AG09309 (cell line): ENCODE results near the gene NUP93.
"Not testable (repeated sequence)": the region's sequence is repeated elsewhere in the genome, so short reads cannot be mapped to it uniquely, and the experiment has no call there.

ENCODE experiments used
- DNase-seq: peaks from one replicate; pipeline ENCODE4 v3.0.0-alpha.2; 2010; ENCODE audit warnings: low read depth
- H3K4me3 ChIP-seq: 2 replicates; pipeline ENCODE4 v1.5.1; 2011; ENCODE audit warnings: mild to moderate bottlenecking, low read depth, low read length, moderate library complexity; ENCODE audit not compliant: control insufficient read depth
- TF ChIP-seq, protein P1 (sequence below): IDR thresholded peaks from 2 replicates; pipeline ENCODE4 v1.5.1; 2011; ENCODE audit warnings: mild to moderate bottlenecking, low read depth, low read length, inconsistent platforms; ENCODE audit not compliant: insufficient read depth, control insufficient read depth; ENCODE audit errors: missing control alignments

The NUP93 gene

DNA sequence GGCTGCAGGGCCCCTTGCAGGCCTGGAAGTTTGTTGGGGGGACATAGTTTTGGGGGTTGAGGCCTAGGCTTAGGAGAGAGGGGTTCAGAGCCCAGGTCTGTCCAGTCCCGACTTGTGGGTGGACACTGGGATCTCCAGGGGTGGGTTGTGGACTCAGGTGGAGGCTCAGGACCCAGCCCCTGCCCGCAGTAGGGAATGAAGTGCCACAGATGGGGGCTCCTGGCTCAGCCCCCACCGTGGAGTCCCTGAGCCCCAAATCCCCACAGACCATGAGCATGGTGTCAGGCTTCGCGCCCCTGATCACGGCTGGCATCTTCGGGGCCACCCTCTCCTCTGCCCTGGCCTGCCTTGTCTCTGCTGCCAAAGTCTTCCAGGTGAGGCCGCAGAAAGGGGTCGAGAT is 149.3 kb downstream of the NUP93 start:
- DNase-seq: no peak
- TF ChIP-seq, protein P1, sequence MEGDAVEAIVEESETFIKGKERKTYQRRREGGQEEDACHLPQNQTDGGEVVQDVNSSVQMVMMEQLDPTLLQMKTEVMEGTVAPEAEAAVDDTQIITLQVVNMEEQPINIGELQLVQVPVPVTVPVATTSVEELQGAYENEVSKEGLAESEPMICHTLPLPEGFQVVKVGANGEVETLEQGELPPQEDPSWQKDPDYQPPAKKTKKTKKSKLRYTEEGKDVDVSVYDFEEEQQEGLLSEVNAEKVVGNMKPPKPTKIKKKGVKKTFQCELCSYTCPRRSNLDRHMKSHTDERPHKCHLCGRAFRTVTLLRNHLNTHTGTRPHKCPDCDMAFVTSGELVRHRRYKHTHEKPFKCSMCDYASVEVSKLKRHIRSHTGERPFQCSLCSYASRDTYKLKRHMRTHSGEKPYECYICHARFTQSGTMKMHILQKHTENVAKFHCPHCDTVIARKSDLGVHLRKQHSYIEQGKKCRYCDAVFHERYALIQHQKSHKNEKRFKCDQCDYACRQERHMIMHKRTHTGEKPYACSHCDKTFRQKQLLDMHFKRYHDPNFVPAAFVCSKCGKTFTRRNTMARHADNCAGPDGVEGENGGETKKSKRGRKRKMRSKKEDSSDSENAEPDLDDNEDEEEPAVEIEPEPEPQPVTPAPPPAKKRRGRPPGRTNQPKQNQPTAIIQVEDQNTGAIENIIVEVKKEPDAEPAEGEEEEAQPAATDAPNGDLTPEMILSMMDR: no peak
- no peak overlapping the region for H3K4me3 ChIP-seq

DNA sequence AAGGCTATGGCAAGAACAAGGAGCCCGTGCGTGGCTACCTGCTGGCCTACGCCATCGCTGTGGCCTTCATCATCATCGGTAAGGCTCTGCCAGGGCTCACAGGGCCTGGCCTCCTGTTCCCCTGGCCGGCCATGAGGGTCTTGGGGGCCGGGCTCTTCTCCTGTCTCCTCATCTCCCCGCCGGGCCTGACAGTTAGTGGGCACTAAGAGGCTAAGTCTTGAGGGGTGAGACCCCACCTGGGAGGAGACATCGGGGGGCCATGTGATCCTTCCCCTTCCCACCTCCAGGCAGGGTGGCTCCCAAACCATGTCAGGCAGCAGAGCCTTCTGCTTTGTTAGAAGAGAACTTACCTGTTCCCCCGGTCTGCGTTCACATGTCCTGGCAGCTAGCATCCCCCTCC is 150.2 kb downstream of the NUP93 start:
- no peak overlapping the region for H3K4me3 ChIP-seq
- DNase-seq: no peak
- TF ChIP-seq, protein P1: no peak

DNA sequence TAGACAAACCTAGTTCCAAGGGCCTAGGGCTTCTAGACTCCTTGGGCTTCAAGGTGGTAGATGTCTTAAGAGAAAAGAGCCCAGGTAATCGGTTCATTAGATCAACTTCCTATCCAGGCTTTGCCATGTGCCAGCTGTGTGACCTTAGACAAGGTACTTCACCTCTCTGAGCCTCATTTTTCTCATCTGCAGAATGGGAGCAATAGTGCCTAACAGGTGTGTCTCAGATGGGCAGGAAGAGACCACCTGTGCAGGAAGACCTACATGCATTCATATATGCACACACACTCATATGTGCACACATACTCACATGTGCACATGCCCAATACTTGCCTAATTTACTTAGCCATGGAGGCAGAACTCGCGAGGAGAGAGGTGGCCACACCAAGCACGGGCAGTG is 150.8 kb downstream of the NUP93 start:
- no peak for DNase-seq
- TF ChIP-seq, protein P1: no peak
- H3K4me3 ChIP-seq: no peak overlapping the region

DNA sequence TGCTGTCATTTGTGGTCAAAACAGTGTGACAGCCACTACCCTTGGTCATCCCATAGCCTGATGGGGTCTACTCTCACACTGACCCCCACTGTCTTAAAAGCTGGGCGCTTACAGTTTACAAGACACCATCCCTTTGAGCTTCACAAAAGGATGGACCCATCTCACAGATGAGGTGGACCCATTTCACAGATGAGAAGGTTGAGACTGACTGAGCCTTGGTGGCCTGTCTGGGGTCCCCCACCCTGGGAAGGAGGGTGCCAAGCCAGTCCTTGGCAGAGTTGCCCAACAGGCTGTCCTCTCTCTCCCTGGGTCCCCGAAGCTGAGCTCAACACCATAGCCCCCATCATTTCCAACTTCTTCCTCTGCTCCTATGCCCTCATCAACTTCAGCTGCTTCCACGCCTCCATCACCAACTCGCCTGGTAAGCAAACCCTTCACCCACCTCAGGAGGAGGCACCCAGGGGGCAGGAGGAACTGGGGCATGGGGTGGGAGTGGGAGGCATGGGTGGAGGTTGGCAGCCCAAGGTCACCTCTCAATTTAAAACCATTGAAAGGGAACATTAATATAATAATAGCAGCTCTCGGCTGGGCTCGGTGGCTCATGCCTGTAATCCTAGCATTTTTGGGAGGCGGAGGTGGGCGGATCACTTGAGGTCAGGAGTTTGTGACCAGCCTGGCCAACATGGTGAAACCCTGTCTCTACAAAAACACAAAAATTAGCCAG is 152.3 kb downstream of the NUP93 start:
- TF ChIP-seq, protein P1: no peak
- DNase-seq: no peak
- H3K4me3 ChIP-seq: no peak overlapping the region

DNA sequence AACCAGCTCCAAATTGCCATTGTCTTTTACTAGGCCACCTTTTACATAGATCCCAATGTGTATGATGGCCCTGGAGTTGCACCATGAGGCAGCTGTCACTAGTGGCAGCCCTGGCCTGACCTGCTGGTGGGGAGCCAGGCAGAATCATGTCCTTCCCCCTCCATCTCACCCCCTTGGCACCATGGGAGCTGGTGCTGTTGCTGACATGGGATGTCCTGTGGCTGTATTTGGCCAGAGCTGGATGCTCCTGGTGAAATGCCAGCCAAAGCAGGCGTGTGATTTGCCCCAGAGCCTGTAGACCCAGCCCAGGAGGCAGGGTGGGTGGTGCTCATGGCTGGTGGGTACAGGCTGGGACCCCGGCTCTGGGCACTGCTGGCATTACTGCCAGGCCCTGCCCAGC is 153.7 kb downstream of the NUP93 start:
- H3K4me3 ChIP-seq: no peak overlapping the region
- TF ChIP-seq, protein P1: no peak
- DNase-seq: no peak

DNA sequence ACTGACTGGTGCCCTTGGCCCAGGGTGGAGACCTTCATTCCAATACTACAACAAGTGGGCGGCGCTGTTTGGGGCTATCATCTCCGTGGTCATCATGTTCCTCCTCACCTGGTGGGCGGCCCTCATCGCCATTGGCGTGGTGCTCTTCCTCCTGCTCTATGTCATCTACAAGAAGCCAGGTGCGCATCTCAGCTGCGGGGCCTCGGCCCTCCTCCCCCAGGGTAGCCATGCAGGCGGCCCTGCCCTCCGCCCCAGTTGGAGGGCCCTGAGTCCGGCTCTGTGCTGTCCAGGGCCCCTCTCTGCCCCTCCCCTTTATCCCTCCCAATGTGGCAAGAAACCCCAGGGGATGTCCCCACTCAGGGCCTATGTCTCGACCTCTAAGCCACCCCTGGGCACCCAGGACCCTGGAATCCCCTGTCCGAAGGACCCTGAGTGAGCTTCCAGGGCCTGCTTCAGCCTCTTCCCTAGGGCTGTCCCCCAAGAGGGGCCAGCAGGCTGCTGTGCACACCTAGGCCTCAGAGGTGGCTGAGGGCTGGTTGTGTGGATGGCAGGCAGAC is 154.2 kb downstream of the NUP93 start:
- no peak for DNase-seq
- TF ChIP-seq, protein P1: no peak
- no peak overlapping the region for H3K4me3 ChIP-seq

DNA sequence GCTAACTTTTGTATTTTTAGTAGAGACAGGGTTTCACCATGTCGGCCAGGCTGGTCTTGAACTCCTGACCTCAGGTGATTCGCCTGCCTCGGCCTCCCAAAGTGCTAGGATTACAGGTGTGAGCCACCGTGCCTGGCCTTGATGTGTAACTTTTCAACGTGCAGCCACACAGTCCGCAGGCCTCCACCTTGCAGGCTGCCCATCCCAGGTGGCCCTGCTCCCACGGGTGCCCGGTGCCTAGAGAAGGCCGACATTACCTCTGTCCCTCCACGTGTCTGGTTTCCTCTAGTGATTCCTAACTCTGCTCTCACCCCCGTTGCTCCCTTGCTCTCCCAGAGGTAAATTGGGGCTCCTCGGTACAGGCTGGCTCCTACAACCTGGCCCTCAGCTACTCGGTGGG is 155.0 kb downstream of the NUP93 start:
- DNase-seq, H3K4me3 ChIP-seq: not testable (repeated sequence)
